NAMALWA (cell line): Measurements from ENCODE around the gene DUSP16.

ENCODE experiments used
- DNase-seq: peaks from one replicate; pipeline ENCODE4 v3.0.0-alpha.2; 2015; ENCODE audit warnings: low spot score

Gene DUSP16

DNA sequence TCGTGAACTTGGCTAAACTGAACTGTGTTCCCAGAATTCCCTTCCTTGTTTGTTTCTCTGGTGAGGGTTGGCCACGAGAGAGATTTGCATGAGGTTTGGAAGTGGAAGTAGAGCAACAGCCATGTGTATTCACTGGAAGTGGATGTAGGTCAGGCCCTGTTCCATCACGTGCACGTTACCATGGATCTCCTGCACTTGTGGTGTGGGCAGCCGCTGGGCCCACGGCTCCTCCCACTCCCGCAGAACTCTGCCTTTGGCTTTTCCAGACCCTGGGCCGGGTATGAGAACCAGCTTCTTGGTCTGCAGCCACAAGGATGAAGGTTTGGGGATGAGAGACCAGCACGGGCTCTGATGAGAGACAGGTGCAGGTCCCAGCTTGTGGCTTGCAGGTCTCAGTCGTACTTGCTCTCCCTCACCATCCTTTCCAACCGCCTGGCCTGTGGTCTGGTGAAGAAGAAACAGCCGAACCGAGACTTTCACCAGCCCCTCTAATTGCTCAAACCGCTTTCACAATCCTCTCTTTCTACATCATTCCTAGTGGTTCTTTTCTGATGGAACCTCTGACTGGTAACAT, 94.9 kb downstream of the DUSP16 start:
- DNase-seq: no peak

DNA sequence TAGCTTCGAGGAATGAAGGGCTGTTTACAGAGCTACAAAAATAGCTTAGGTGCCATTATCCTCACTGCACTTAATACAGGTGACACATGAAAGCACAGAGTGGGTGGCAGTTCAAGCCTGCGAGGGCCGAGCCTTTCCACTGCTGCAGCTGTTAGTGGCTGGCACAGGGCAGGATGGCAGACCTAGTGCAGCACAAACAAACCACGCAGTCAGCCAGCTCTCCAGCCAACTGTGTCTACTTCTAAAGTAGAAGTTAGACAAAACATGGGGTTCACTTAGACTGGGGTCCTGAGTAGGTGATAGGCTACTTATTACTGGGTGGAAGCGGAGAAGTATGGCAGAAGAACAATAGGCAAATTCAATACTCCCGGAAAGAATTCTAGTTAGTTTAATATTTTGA, 95.4 kb downstream of the DUSP16 start:
- no peak for DNase-seq

DNA sequence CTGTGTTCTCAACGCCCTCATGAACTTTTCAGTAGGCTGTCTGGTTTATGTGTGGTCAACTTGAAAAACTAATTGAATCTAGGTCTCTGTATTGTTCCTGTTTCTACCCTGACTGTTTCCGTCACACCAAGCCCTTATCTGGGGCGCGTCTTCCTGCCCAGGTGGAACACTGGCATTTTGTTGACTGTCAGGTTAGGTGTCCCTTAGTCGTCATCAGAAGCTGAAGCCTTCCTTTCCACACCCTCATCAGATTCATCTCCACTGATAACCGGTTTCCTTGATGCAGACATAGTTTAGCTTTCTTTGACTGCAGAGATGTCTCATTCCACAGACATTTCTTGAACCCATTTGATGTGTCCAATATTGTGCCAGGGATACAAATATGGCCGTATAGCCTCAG, 96.5 kb downstream of the DUSP16 start:
- no peak for DNase-seq

DNA sequence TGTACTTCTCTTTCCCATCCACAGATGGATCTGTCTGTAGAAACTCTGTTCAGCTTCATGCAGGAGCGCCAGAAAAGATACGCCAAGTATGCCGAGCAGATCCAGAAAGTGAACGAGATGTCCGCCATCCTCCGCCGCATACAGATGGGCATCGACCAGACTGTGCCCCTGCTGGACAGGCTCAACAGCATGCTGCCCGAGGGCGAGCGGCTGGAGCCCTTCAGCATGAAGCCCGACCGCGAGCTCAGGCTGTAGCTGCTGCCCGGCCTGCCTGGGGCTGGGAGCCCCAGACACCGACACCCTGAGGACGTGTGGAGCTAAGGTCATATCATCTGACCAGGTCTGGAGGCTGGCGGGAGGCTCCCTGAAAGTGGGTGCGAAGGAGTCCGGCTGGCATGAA, 97.1 kb downstream of the DUSP16 start:
- DNase-seq: no peak

DNA sequence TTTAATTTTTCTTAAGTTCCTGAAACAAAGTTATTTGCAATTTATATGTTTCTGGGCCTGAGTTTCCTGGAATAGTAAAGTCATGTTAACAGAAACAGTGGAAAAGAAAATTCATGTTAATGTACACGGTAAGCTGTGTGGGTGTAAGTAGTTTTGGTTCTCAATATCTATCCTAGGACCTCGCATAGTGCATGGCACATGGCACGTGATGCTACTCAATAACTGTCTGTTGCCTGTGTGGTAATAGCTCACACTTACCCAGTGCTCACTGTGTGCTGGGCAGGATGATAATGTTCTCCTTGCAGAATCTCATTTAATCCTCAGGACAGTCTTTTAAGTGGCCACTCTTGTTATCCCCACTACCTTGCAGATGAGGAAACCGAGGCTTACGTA, 100.7 kb downstream of the DUSP16 start:
- no peak for DNase-seq

DNA sequence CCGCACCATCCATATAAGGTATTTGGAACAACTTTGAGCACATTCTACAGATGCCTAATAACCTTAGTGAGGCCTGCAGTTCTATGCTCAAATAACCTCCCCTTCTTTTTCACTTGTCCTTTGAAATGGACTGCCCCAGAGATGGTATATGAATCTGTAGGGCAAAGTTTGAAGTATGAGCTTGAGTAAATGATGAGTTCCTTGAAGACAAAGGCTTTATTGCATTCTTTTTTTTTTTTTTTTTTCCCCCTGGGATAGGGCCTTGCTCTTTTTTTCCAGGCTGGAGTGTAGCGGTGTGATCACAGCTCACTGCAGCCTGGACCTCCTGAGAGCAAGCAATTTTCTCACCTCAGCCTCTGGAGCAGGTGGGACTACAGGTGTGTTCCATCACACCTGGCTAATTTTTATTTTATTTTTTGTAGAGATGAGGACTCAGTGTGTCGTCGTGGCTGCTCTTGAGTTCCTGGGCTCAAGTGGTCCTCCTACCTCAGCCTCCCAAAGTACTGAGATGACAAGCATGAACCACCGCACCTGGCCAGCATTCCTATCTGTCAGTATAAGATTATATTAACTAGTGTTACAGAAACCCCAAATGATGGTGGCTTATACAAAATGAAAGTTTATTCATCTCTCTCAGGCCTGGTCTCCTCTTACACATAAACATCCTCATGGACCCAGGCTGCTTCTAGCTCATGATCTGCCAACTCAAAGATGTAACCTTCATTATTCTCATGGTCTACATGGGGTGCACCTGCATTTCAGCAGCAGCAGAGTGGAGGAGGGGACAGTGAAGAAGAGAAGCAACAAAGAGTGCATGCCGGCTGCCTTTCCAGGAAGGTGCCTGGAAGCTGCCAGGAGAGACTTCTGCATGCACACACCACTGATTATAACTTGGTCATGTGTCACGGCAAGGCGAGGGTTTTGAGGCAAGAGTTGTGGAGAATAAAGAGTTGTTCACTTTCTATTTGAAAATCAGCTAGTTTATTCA, 101.4 kb downstream of the DUSP16 start:
- no peak for DNase-seq

DNA sequence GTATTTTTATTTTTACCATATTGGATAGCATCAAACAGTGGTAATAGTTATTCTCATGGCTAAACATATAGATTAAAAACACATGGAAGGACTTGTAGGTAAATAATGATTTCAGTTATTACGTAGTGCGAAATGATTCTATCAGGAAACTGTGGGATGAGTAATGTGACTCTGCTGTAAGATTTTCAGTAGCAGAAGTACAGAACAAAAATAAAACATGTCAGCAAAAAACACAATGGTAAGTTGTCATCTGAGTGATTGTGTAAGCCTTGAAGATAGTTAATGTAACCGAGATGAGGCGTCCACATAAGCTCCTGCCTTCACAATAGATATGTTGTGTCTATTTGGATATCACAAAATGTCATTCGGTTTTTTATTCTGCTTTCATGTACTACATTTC, 106.0 kb downstream of the DUSP16 start:
- no peak for DNase-seq

DNA sequence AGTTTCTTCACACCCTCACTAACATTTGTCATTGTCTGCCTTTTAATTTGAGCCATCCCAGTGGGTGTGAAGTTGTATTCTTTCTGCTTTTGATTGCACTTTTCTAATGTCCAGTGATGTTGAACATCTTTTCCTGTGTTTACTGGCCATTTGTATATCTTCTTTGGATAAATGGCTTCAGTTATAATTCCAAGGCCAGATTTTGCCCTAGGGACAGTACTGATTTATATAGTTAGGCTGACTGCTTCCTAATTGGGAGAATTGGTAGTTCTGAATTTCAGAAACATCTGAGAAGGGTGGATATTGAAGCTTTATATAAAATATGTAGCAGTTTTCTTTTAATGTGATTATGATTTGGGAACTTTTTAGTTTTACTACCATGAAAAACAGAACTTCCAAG, 108.3 kb downstream of the DUSP16 start:
- no peak for DNase-seq

DNA sequence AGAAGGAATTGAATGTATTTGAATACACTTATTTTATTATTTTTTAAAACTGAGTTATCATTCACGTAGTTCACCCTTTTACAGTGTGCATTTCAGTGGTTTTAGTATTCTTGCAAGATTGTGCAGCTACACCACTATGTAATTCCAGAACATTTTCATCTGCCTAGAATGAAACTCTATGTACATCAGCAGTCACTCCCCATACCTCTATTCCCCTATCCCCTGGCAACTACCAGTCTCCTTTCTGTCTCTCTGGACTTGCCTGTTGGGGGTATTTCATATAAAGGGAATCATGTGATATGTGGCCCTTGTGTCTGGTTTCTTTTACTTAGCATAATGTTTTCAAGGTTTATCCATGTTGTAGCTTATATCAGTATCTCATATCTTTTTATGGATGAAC, 109.0 kb downstream of the DUSP16 start:
- no peak for DNase-seq

DNA sequence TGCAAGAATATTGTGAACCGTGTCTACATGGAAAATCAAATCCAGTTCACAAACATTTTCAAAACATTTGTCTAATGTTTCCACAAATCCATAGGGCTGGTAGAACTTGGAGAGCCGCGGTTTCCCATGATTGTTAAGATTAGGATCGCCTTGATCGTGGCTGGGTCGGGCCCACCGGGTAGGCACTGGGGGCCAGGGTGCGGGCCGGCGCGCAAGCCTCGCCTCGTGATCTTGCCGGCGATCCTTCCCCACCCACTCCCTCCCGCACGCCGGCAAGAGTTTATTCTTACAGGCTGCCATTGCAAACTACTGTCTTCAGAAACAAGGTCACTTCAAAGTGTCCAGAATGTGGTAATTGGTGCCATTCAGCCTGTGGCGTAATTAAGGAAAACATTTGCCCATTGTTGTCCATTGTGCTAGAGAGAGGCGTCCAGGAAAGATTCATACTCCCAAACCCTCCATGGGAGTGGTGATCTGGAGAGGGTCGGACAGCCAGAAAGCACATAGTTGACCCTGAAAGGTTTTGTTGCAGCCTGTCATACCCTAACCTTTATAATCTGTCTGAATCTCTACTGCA, 110.2 kb downstream of the DUSP16 start:
- no peak for DNase-seq

DNA sequence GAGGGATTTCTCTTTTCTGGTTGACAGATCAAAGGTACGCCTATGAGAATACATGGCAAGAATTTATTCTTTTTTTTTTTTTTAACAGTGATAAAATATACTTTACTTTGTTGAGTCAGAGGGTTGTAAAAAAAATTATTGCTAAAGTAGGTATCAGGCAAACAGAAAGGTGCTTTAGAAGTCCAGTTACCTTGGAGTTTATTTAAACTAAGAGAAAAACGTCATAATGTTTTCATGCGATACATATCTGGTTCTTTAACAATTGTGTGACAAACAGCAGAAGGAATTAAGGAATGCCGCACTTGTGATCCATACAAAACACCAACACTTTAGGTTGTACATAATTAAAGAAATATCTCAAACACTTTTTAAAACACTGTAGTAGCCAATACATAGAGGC, 111.6 kb downstream of the DUSP16 start:
- no peak for DNase-seq

DNA sequence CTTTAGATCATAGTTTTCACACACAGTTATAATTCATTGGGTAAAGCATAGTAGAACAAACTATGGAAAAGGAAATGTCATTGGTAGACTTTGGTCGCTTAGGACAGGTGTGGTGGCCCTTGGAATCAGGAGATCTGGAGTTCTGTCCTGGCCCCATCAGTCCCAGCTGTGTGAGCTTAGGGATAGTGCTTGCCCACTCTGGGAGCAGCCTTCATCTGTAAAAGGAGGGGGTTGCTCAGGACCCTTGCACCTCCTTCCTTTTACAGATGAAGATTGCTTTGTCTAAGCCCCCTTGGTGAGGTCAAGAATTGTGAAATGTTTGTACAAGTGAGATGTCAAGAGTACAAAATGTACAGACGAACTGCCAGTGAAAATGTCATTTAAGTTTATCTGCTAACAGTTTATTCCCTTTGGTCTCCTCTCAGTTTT, 112.6 kb downstream of the DUSP16 start:
- DNase-seq: no peak

DNA sequence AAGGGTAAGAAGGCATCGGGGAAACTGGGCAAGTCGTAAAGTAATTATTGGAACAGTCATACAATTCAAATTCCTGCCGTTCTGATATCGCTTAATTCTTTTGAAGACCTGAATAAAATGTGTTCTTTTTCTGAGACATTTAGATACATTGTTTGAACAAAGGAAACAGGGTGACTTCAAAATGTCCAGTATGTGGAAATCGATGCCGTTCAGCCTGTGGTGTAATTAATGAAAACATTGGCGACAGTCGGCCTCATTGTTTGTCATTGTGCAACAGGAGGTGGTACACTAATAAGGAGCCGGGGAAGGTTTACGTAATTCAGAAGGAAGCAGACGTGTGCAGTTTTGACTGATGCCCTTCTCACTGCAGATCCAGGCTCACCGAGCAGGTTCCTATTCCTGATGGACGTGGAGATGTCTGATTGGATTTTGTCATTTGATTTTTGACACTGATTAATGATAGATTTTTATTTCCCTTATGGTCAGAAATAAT, 113.1 kb downstream of the DUSP16 start:
- no peak for DNase-seq

DNA sequence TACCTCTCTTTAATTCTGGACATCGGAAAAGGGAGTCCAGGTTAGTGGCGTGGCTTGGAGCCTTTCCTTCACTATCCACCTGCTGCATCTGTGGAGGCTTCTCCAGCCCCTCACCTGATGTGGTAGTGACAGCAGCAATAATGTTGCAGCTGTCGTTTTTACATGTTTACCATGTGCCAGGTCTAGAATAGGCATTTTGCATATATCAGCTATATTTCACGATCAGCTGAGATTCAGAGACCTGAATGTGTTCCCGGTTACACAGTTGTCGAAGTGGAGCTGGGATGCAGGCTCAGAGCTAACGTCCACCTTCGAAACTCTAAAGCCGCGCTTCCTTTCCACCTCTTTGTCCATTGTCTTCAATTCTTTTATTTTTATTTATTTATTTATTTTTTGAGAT, 114.8 kb downstream of the DUSP16 start:
- DNase-seq: no peak

DNA sequence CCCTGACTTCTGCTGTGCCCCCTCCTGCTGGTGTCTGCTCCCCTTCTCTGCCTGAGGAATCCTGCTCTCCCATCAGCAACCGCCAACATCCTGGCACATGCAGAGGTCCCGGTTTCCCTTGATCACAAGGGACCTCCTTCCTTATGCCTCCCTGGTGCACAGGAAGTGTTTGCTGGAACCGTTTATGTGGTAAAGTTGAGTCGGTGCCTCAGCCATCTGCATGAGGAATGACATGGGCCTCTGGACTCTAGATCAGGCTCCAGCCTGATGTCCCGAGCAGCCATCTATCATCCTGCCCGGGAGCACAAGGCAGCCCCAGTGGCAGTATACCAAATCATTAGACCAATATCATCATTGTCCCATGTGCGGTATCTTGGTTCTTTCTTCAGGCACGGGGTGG, 115.4 kb downstream of the DUSP16 start:
- no peak for DNase-seq

DNA sequence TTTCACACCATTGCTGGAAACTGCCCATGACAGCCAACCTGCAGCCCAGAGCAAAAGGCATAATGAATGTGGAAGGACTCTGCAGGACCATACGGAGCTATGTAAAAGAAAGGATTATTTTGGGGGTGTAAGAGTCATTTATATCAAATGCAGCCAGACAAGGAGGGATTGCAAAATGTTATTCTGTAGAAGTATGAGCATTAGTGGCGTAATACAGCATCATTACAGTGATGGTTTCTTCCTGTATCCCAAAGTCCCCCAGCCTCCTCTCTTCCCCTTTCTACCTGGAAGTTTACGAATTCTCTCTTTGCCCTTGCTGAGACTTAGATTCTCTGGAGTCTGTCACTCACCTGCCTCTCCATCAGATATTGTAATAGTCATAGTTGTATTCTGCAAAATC, 115.9 kb downstream of the DUSP16 start:
- DNase-seq: no peak

DNA sequence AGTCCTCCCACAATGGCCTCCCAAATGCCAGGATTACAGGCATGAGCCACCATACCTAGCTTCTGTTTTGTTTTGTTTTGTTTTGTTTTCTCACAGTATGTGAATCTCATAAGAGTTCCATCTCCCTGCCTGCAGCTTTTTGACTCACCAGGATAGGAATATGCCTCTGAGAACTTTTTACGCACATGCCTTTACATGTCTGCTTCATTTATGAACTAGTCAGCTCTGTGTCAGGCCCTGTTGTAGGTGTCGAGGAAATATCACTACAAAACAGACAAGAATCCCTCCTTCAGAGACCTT, 116.8 kb downstream of the DUSP16 start:
- no peak for DNase-seq

DNA sequence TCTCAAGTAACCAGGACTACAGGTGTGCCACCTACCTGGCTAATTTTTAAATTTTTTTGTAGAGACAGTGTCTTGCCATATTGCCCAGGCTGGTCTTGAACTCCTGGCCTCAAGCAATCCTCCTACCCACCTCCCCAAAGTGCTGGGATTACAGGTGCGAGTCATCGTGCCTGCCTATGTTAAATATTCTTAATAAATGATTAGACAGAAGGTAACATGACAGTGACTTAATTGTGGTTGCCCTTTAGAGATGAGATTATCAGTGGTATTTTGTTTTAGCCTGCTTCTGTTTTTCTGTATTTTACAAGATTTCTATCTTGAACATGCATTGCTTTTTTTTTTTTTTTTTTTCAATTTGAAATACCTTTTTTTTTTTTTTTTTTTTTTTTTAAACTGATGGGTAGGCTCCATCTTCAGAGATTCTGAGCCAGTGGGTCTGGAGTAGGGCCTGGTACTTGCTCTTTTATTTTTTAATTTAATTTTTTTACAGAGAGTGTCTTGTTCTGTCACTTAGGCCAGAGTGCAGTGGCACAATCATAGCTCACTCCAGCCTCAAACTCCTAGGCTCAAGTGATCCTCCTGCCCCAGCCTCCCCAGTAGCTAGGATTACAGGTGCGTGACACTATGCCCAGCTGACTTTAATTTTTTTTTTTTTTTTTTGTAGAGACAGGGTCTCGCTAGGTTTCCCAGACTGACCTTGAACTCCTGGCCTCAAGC, 117.3 kb downstream of the DUSP16 start:
- no peak for DNase-seq

DNA sequence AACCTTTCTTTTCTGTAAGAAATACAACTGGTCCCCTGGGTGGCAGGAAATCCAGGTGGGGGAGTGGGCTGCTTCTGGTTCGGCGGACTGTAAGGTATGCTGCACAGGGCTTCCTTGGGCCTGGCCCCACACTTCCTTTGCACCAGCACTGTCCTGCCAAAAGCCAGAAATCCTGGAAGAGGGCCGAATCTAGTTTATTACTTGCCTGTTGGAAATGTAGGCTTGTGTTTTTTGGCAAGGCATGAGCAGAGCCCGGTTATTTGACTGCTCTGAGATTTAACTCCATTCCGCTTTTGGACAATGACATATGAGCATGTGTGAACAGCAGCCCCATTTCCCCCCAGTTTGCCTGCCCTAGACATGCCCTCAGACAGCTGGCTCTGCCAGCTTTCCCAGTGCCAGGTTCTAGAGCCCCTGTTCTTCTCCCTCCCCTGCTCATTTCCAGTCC, 119.2 kb downstream of the DUSP16 start:
- DNase-seq: no peak

DNA sequence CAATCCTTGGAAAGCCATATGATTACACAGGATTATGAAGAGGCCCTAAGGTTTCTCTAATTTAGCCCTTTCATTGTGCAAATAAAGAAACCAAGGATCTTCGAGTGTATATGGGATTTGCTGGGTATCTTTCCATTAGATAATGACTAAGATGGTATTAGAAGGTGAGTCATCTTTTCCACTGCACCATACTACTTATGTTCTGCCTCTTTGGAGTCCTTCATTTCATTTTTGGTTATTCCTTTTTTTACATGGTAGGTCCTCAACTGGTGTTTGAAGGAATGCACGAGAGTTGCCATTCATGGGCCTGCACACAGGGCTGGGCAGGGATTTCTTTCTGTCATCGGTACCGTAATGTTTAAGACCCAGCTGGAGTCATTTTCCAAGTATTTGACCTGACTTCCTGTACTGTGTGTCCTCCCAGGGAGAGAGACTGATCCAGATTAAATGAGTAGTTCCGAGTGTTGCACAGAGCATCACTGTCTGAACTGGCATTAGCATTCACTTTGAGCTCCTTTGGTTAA, 120.1 kb downstream of the DUSP16 start:
- DNase-seq: no peak

DNA sequence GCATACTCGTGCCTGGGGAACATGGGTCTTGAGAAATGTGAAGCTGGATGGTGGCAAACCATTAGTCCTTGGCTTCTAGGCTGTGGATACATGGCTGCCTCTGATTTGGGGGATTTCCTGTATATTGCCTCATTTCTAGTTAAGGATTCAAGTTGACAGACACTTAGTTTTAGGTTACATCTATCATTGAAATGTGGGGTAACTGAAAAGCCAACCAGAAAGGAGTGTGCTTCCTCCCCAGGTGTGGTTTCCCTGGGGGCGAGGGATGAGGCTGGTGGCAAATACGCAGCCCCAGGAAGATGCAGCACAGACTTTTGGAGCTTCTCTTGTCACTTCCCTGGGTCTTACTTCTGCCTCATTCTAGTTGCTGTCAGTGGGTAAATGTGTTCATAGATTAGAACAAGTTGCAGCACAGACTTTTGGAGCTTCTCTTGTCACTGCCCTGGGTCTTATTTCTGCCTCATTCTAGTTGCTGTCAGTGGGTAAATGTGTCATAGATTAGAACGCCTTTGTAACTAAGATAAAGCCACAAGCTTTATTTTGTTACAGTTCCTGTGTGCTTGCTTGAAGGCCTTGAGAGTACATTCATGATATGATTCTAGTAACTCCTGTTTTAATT, 120.7 kb downstream of the DUSP16 start:
- no peak for DNase-seq

DNA sequence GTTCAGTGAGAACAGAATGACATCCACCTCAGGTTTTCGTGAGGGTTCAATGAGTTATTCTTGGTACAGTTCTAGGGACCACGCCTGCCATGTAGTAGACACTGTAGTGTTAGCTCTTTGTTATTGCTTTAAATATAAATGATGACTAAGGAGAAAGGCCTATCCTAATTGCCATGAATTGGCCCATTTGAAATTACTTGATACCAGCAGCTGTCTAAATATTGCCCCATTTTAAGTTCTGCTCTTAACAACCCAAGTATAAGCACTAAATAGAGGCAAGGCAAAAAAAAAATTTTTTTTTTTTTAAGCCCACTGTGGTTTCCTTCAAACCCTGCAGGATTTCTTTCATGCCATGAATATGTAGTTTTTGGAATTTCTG, 121.2 kb downstream of the DUSP16 start:
- no peak for DNase-seq
